Activated naive CD4-positive, alpha-beta T cell treated with anti-CD3 and anti-CD28 coated beads, Interleukin-2, amount 10 ng/mL, durations not matched to agents 7 days and 5 days (primary cell): ENCODE measurements around the gene SLC12A8.

Source experiments
- CTCF ChIA-PET: fragments of 350-600 bp; sonication (Branson Sonifier 250); formaldehyde crosslinking; loops from one replicate; lab custom pipeline; 2021; ENCODE audit warnings: antibody characterized with exemption; lab: Charles Lee
- DNase-seq: peaks from one replicate; pipeline ENCODE4 v3.0.0-alpha.2; 2020
- H3K27ac Mint-ChIP-seq: one replicate; pipeline ENCODE4 v1.8.0; 2021; ENCODE audit warnings: mild to moderate bottlenecking, moderate library complexity, mixed read lengths
- H3K27me3 Mint-ChIP-seq: one replicate; pipeline ENCODE4 v1.8.0; 2021; ENCODE audit warnings: mild to moderate bottlenecking, mixed read lengths
- H3K36me3 Mint-ChIP-seq: one replicate; pipeline ENCODE4 v1.8.0; 2021; ENCODE audit warnings: mixed read lengths
- H3K4me1 Mint-ChIP-seq: one replicate; pipeline ENCODE4 v1.8.0; 2021; ENCODE audit warnings: mixed read lengths
- H3K4me3 Mint-ChIP-seq: one replicate; pipeline ENCODE4 v1.8.0; 2021; ENCODE audit warnings: mild to moderate bottlenecking, moderate library complexity, mixed read lengths
- H3K9me3 Mint-ChIP-seq: one replicate; pipeline ENCODE4 v1.8.0; 2021; ENCODE audit warnings: mixed read lengths

SLC12A8 gene

GRCh38 chr3:125231895-125232294 lies 19.3 kb upstream of the SLC12A8 start:
- DNase-seq, result no peak
- H3K4me3 Mint-ChIP-seq, result no peak overlapping the region
- H3K9me3 Mint-ChIP-seq, result peaks cover 5% of the 10 kb centered on the region
- no peaks in the 10 kb centered on the region for H3K4me1 Mint-ChIP-seq
- H3K27ac Mint-ChIP-seq, result no peak overlapping the region
- CTCF ChIA-PET, result no interaction called here
- H3K36me3 Mint-ChIP-seq, result peaks cover 41% of the 10 kb centered on the region
- no peaks in the 10 kb centered on the region for H3K27me3 Mint-ChIP-seq

- H3K4me3 Mint-ChIP-seq, result no peak overlapping the region
- no peaks in the 10 kb centered on the region for H3K9me3 Mint-ChIP-seq
- no peak for DNase-seq
- H3K27ac Mint-ChIP-seq, result no peak overlapping the region
- no peaks in the 10 kb centered on the region for H3K4me1 Mint-ChIP-seq
- H3K36me3 Mint-ChIP-seq, result peaks cover 27% of the 10 kb centered on the region
- no peaks in the 10 kb centered on the region for H3K27me3 Mint-ChIP-seq
- CTCF ChIA-PET, result no interaction called here
Observed at GRCh38 chr3:125229707-125230106, 17.2 kb upstream of the SLC12A8 start.

GRCh38 chr3:125229168-125229567 lies 16.6 kb upstream of the SLC12A8 start:
- Mint-ChIP-seq H3K27me3 (no peaks in the 10 kb centered on the region), H3K27ac (no peak overlapping the region), H3K4me1 (no peaks in the 10 kb centered on the region), H3K9me3 (no peaks in the 10 kb centered on the region), H3K36me3 (peaks cover 27% of the 10 kb centered on the region), H3K4me3 (no peak overlapping the region)
- DNase-seq, result no peak
- CTCF ChIA-PET, result no interaction called here

- H3K4me3 Mint-ChIP-seq, result no peak overlapping the region
- DNase-seq, result no peak
- no peaks in the 10 kb centered on the region for H3K9me3 Mint-ChIP-seq
- no peak overlapping the region for H3K27ac Mint-ChIP-seq
- no peaks in the 10 kb centered on the region for H3K4me1 Mint-ChIP-seq
- CTCF ChIA-PET, result no interaction called here
- H3K27me3 Mint-ChIP-seq, result peaks cover 8% of the 10 kb centered on the region
- peaks cover 2% of the 10 kb centered on the region for H3K36me3 Mint-ChIP-seq
Observed at GRCh38 chr3:125221831-125222230, 9.3 kb upstream of the SLC12A8 start.

- Mint-ChIP-seq H3K27me3 (peaks cover 12% of the 10 kb centered on the region), H3K27ac (no peak overlapping the region), H3K36me3 (peaks cover 2% of the 10 kb centered on the region), H3K4me1 (no peaks in the 10 kb centered on the region), H3K9me3 (no peaks in the 10 kb centered on the region), H3K4me3 (no peak overlapping the region)
- no peak for DNase-seq
- CTCF ChIA-PET, result no interaction called here
Observed at GRCh38 chr3:125220727-125221429, 8.3 kb upstream of the SLC12A8 start.

GRCh38 chr3:125220183-125220582 lies 7.6 kb upstream of the SLC12A8 start:
- Mint-ChIP-seq H3K36me3 (no peaks in the 10 kb centered on the region), H3K4me1 (no peaks in the 10 kb centered on the region), H3K27me3 (peaks cover 15% of the 10 kb centered on the region), H3K9me3 (no peaks in the 10 kb centered on the region), H3K4me3 (no peak overlapping the region), H3K27ac (no peak overlapping the region)
- CTCF ChIA-PET, result interaction anchor here (1.2 kb wide), 1 partner anchor 225 kb away, joined by 3 read pairs; no protein-coding TSS in a partner anchor
- no peak for DNase-seq

- CTCF ChIA-PET, result interaction anchor here (1.2 kb wide), 1 partner anchor 224 kb away, joined by 3 read pairs; no protein-coding TSS in a partner anchor
- no peak overlapping the region for H3K27ac Mint-ChIP-seq
- no peak for DNase-seq
- peaks cover 9% of the 10 kb centered on the region for H3K4me1 Mint-ChIP-seq
- no peaks in the 10 kb centered on the region for H3K36me3 Mint-ChIP-seq
- H3K9me3 Mint-ChIP-seq, result no peaks in the 10 kb centered on the region
- peaks cover 24% of the 10 kb centered on the region for H3K27me3 Mint-ChIP-seq
- H3K4me3 Mint-ChIP-seq, result no peak overlapping the region
Observed at GRCh38 chr3:125219261-125219701, 6.7 kb upstream of the SLC12A8 start.

- peaks cover 62% of the 10 kb centered on the region for H3K27me3 Mint-ChIP-seq
- no peak overlapping the region for H3K27ac Mint-ChIP-seq
- H3K4me1 Mint-ChIP-seq, result peaks cover 19% of the 10 kb centered on the region
Observed at GRCh38 chr3:125214738-125215137, 2.2 kb upstream of the SLC12A8 start.

GRCh38 chr3:125213946-125214542 lies 1.5 kb upstream of the SLC12A8 start:
- DNase-seq, result no peak
- Mint-ChIP-seq H3K4me3 (no peak overlapping the region), H3K36me3 (no peaks in the 10 kb centered on the region), H3K9me3 (no peaks in the 10 kb centered on the region), H3K27me3 (peaks cover 67% of the 10 kb centered on the region), H3K27ac (no peak overlapping the region), H3K4me1 (peaks cover 19% of the 10 kb centered on the region)
- CTCF ChIA-PET, result no interaction called here

More at GRCh38 chr3:125214738-125215137, 2.2 kb upstream of the SLC12A8 start:
- DNase-seq, result no peak
- CTCF ChIA-PET, result interaction anchor here (0.7 kb wide), 1 partner anchor 443 kb away, joined by 3 read pairs; no protein-coding TSS in a partner anchor
- H3K36me3 Mint-ChIP-seq, result no peaks in the 10 kb centered on the region
- H3K4me3 Mint-ChIP-seq, result no peak overlapping the region
- no peaks in the 10 kb centered on the region for H3K9me3 Mint-ChIP-seq

- H3K9me3 Mint-ChIP-seq, result no peaks in the 10 kb centered on the region
- no peak overlapping the region for H3K4me3 Mint-ChIP-seq
- peaks cover 72% of the 10 kb centered on the region for H3K27me3 Mint-ChIP-seq
- H3K27ac Mint-ChIP-seq, result no peak overlapping the region
- DNase-seq, result no peak
- H3K4me1 Mint-ChIP-seq, result peaks cover 19% of the 10 kb centered on the region
- CTCF ChIA-PET, result no interaction called here
- no peaks in the 10 kb centered on the region for H3K36me3 Mint-ChIP-seq
Observed at GRCh38 chr3:125213364-125213755, 812 bp upstream of the SLC12A8 start.

GRCh38 chr3:125212091-125212508 lies 448 bp downstream of the SLC12A8 start:
- H3K36me3 Mint-ChIP-seq, result no peaks in the 10 kb centered on the region
- DNase-seq, result no peak
- H3K27me3 Mint-ChIP-seq, result peaks cover 82% of the 10 kb centered on the region
- no peak overlapping the region for H3K4me3 Mint-ChIP-seq
- peaks cover 19% of the 10 kb centered on the region for H3K4me1 Mint-ChIP-seq
- CTCF ChIA-PET, result no interaction called here
- no peaks in the 10 kb centered on the region for H3K9me3 Mint-ChIP-seq
- no peak overlapping the region for H3K27ac Mint-ChIP-seq

- Mint-ChIP-seq H3K9me3 (no peaks in the 10 kb centered on the region), H3K27ac (no peak overlapping the region), H3K27me3 (peaks cover 86% of the 10 kb centered on the region), H3K36me3 (no peaks in the 10 kb centered on the region), H3K4me3 (no peak overlapping the region), H3K4me1 (peaks cover 19% of the 10 kb centered on the region)
- CTCF ChIA-PET, result no interaction called here
- no peak for DNase-seq
Observed at GRCh38 chr3:125211523-125212090, 941 bp downstream of the SLC12A8 start.

GRCh38 chr3:125207949-125208568 lies 4.5 kb downstream of the SLC12A8 start:
- H3K27me3 Mint-ChIP-seq, result peaks cover 64% of the 10 kb centered on the region
- H3K4me3 Mint-ChIP-seq, result no peak overlapping the region
- CTCF ChIA-PET, result no interaction called here
- no peaks in the 10 kb centered on the region for H3K36me3 Mint-ChIP-seq
- H3K27ac Mint-ChIP-seq, result no peak overlapping the region
- no peak for DNase-seq
- peaks cover 7% of the 10 kb centered on the region for H3K4me1 Mint-ChIP-seq
- H3K9me3 Mint-ChIP-seq, result no peaks in the 10 kb centered on the region

- DNase-seq, result no peak
- Mint-ChIP-seq H3K4me1 (peaks cover 7% of the 10 kb centered on the region), H3K36me3 (no peaks in the 10 kb centered on the region), H3K9me3 (no peaks in the 10 kb centered on the region), H3K27ac (no peak overlapping the region), H3K27me3 (peaks cover 59% of the 10 kb centered on the region), H3K4me3 (no peak overlapping the region)
- CTCF ChIA-PET, result interaction anchor here (0.7 kb wide), 1 partner anchor 107 kb away, joined by 3 read pairs; no protein-coding TSS in a partner anchor
Observed at GRCh38 chr3:125207507-125207906, 5.0 kb downstream of the SLC12A8 start.
